ENCODE results near the gene ALX4. TPM values are rescaled to one million over a fixed set of nuclear protein-coding genes. Genes with fewer than 3 reads are reported as not detected.

The ALX4 gene
- total RNA-seq, 4 donors from 2014 or later = under 0.01 to 0.52 (median 0.06) TPM

DNA sequence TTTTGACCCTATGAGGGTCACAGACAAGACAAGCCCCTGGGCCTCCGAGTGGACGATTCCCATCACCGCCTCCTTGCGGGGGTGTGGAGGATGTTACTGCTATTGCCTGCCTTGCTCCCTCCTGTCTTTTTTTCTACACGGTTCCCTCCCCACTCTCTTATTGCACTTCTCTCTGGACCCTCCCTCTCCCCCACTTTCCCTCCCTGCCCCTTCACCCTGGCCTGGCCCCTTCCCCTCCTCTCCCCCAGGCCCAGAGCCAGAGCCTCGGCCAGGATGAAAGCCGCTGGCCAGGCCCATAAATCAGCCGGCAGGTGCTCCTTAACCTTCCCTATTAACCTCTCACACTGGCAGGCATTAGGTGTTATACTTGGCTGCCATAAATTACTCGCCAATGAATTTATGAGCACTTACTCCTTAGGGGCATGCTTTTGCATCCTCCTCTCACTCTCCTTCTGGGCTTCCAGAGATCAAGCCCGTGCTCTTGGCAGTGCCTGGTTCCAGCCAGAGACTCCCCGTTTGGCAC lies 18.3 kb upstream of the ALX4 start:
- 44% methylated on average over 11 of the region's 11 CpGs for WGBS
- H3K9me3 ChIP-seq = no peaks in the 10 kb centered on the region
- no peak overlapping the region for H3K4me3 ChIP-seq
- DNase-seq (ENCODE audit: extremely low spot score) = no peak
- no peaks in the 10 kb centered on the region for H3K36me3 ChIP-seq
- H3K27me3 ChIP-seq = peaks cover 0 to 81% (median 1%) of the 10 kb centered on the region in 4 donors
- no peak for TF ChIP-seq POLR2AphosphoS5 (IDR thresholded peaks at IDR 0.05)
- no peak overlapping the region for H3K27ac ChIP-seq (replicated peaks in 1 of 4)
- intact Hi-C loops (cut with DNase I) = no loop called here
- no peaks in the 10 kb centered on the region for H3K4me1 ChIP-seq

DNA sequence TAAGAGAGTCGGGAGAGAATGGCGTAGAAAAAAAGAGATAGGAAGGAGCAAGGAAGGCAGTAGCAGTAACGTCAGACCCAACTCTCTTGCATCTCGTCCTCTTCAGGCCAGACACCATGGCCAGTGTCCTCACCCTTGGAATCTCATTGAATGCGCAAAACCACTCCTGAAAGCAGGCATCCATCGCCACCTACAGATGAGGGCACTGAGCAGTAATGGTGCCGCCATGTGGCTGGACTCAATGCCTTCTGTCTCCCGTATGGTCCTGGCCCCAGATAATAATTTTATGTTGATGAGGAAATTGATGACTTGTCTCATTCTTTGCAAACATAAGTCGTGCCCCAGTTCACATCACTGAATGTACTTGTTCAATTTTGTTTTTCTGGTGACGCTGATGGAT lies 17.8 kb upstream of the ALX4 start:
- TF ChIP-seq POLR2AphosphoS5 (IDR thresholded peaks at IDR 0.05) = no peak
- H3K27me3 ChIP-seq = peaks cover 0 to 85% (median 1%) of the 10 kb centered on the region in 4 donors

DNA sequence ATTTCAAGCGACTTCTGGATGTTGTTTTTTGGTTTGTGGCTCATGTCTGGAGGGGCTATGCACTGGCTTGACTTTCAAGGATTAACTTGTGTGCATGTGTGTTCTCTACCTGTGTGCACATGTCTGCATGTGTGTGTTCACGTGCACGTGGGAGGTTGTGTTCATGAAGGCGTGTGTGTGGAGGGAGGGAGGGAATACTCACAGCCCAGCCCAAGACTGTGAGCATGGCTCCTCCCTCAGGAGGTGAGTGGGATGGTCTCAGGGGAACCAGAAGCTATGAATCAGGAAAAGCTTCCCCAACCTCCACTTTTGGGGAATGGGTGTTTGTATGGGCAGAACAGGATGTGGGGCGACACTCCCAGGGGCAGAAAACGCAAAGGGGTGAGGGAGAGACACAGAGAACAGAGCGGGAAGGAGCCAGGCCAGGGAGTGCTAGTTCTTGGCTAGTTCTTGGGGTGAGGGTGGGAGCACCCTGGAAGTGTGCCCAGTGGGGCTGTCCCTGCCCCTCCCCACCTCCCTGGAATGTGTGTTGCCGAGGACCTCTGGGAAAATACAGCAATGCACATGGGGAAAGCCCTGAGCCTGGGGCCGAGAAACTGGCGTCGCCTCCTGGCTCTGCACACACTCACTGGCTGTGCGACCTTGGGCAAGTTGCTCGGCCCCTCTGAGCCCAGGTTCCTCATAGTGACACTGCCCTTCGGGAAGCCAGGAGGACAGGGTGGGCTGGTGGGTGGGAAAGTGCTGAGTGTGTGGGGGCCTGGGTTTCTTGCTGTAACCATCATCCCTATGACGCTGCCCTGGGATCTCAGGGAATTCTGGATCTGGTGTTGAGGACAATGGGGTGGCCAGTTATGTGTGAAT lies 16.9 kb upstream of the ALX4 start:
- Histone ChIP-seq H3K4me3 (no peak overlapping the region), H3K27me3 (peaks cover 0 to 85% (median 2%) of the 10 kb centered on the region in 4 donors), H3K36me3 (no peaks in the 10 kb centered on the region), H3K4me1 (peaks cover 0 to 6% (median 0%) of the 10 kb centered on the region in 4 donors), H3K9me3 (no peaks in the 10 kb centered on the region), H3K27ac (replicated peaks in 1 of 4) (no peak overlapping the region)
- TF ChIP-seq, protein P1, sequence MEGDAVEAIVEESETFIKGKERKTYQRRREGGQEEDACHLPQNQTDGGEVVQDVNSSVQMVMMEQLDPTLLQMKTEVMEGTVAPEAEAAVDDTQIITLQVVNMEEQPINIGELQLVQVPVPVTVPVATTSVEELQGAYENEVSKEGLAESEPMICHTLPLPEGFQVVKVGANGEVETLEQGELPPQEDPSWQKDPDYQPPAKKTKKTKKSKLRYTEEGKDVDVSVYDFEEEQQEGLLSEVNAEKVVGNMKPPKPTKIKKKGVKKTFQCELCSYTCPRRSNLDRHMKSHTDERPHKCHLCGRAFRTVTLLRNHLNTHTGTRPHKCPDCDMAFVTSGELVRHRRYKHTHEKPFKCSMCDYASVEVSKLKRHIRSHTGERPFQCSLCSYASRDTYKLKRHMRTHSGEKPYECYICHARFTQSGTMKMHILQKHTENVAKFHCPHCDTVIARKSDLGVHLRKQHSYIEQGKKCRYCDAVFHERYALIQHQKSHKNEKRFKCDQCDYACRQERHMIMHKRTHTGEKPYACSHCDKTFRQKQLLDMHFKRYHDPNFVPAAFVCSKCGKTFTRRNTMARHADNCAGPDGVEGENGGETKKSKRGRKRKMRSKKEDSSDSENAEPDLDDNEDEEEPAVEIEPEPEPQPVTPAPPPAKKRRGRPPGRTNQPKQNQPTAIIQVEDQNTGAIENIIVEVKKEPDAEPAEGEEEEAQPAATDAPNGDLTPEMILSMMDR (IDR thresholded peaks at IDR 0.05) = no peak
- TF ChIP-seq POLR2AphosphoS5 (IDR thresholded peaks at IDR 0.05) = no peak
- TF ChIP-seq POLR2A (IDR thresholded peaks at IDR 0.05; ENCODE audit: low read depth) = no peak
- TF ChIP-seq EP300 (IDR thresholded peaks at IDR 0.05) = no peak
- 50% methylated on average over 8 of the region's 15 CpGs for WGBS
- intact Hi-C loops (cut with DNase I) = no loop called here
- DNase-seq (ENCODE audit: extremely low spot score) = no peak

More for the DNA sequence above, 17.8 kb upstream of the ALX4 start:
- H3K9me3 ChIP-seq = no peaks in the 10 kb centered on the region
- DNase-seq (ENCODE audit: extremely low spot score) = no peak
- no peaks in the 10 kb centered on the region for H3K36me3 ChIP-seq
- intact Hi-C loops (cut with DNase I) = no loop called here
- no peak overlapping the region for H3K27ac ChIP-seq (replicated peaks in 1 of 4)
- H3K4me3 ChIP-seq = no peak overlapping the region
- WGBS = 76% methylated on average over 10 of the region's 10 CpGs
- peaks cover 0 to 5% (median 0%) of the 10 kb centered on the region in 4 donors for H3K4me1 ChIP-seq

DNA sequence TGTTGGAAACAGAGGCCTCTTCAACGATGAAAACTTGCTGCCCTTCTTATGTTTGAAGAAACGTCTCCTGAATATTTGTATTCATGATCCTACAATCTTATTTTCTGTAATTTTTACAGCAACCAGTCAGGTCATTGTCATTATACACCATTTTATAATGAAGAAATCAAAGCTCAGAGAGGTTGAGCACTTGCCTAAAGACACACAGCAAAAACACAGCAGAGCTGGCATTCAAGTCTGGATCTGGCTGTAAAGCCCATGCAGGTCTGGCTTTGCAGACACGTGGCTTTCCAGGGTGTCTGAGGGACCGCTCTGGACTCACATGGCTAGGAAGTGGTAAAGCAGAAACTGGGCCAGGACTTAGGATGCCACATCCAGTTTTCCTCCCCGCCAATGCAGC lies 15.8 kb upstream of the ALX4 start:
- H3K4me1 ChIP-seq = peaks cover 0 to 6% (median 0%) of the 10 kb centered on the region in 4 donors
- intact Hi-C loops (cut with DNase I) = no loop called here
- WGBS = 72% methylated on average over 5 of the region's 5 CpGs
- peaks cover 0 to 96% (median 10%) of the 10 kb centered on the region in 4 donors for H3K27me3 ChIP-seq
- TF ChIP-seq POLR2A (IDR thresholded peaks at IDR 0.05; ENCODE audit: low read depth) (no peak), POLR2AphosphoS5 (IDR thresholded peaks at IDR 0.05) (no peak), EP300 (IDR thresholded peaks at IDR 0.05) (no peak)
- TF ChIP-seq, protein P1 (IDR thresholded peaks at IDR 0.05) = no peak
- H3K27ac ChIP-seq (replicated peaks in 1 of 4) = no peak overlapping the region
- H3K9me3 ChIP-seq = no peaks in the 10 kb centered on the region
- DNase-seq (ENCODE audit: extremely low spot score) = no peak
- no peaks in the 10 kb centered on the region for H3K36me3 ChIP-seq
- no peak overlapping the region for H3K4me3 ChIP-seq

DNA sequence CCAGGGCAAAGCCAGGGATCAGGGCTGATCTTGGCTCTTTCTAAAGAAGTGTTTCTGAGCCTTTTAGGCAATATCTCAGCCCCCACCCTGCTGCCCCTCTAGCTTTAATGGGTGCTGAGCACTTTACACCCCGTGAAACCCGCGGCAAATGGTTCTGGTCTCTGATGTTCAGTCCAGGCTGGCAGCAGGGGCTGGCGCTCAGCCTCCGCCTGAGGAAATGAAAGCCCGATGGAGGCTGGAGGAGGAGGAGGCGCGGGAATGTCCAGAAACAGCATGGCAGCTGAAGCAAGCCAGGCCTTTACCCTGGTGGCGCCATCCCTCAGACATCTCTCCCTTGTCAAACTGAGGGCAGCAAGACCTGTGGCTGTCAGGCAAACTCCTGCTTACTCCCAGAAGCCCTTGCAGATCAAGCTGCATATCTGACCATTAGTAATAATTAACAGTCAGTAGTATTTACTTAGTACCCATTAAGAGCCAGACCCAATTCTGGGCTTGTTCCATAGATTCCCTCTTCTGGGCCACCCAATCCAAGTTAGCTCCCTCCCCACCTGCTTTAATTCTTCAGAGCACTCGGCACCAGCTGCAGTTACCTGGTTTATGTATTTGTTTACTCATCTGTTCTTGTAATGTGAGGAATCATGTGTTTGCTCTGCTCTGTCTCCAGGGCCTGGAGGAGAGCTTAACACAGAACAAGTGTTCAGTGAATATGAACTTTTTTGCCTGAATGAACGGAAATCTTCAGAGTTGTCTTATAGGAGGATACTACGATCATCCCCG lies 15.0 kb upstream of the ALX4 start:
- 78% methylated on average over 13 of the region's 13 CpGs for WGBS
- peaks cover 0 to 98% (median 16%) of the 10 kb centered on the region in 4 donors for H3K27me3 ChIP-seq
- intact Hi-C loops (cut with DNase I) = no loop called here

More for the DNA sequence above, 15.0 kb upstream of the ALX4 start:
- Histone ChIP-seq H3K9me3 (no peaks in the 10 kb centered on the region), H3K27ac (replicated peaks in 1 of 4) (no peak overlapping the region), H3K4me3 (no peak overlapping the region), H3K4me1 (peaks cover 0 to 7% (median 3%) of the 10 kb centered on the region in 4 donors), H3K36me3 (no peaks in the 10 kb centered on the region)
- no peak for DNase-seq (ENCODE audit: extremely low spot score)
- no peak for TF ChIP-seq POLR2AphosphoS5 (IDR thresholded peaks at IDR 0.05)
- TF ChIP-seq EP300 (IDR thresholded peaks at IDR 0.05) = no peak
- no peak for TF ChIP-seq POLR2A (IDR thresholded peaks at IDR 0.05; ENCODE audit: low read depth)
- TF ChIP-seq, protein P1 (IDR thresholded peaks at IDR 0.05) = no peak
